Liver (tissue), 9 donors: ENCODE results near the gene GABBR2. TPM values are rescaled to one million over a fixed set of nuclear protein-coding genes. Genes with fewer than 3 reads are reported as not detected.

ENCODE experiments used
- DNase-seq: peaks from one replicate; pipeline ENCODE4 v3.0.0-alpha.2; 2017; ENCODE audit warnings: low spot score
- H3K27ac ChIP-seq, 2 donors: one replicate each; pipeline ENCODE4 v1.7.0; 2013; ENCODE audit warnings: inconsistent platforms in 2 of 2, low read length in 2 of 2, control low read depth in 1 of 2, low read depth in 1 of 2, mild to moderate bottlenecking in 1 of 2
- H3K27me3 ChIP-seq, 4 donors: one replicate each; pipeline versions ENCODE4 v1.6.1 to v1.7.0; 2013; ENCODE audit warnings: low read length in 3 of 4, inconsistent platforms in 1 of 4, mild to moderate bottlenecking in 1 of 4, moderate library complexity in 1 of 4; ENCODE audit not compliant: control insufficient read depth in 4 of 4, insufficient read depth in 4 of 4
- H3K36me3 ChIP-seq, 4 donors: one replicate each; pipeline versions ENCODE4 v1.6.1 to v1.7.0; 2013; ENCODE audit warnings: low read length in 3 of 4, mild to moderate bottlenecking in 3 of 4, low read depth in 1 of 4, moderate library complexity in 1 of 4; ENCODE audit not compliant: control insufficient read depth in 4 of 4, insufficient read depth in 3 of 4
- H3K4me1 ChIP-seq, 4 donors: one replicate each; pipeline versions ENCODE4 v1.6.1 to v1.7.0; 2013; ENCODE audit warnings: low read length in 3 of 4, mild to moderate bottlenecking in 3 of 4, moderate library complexity in 1 of 4; ENCODE audit not compliant: control insufficient read depth in 4 of 4, insufficient read depth in 4 of 4
- H3K4me3 ChIP-seq, 3 donors: one replicate each; pipeline versions ENCODE4 v1.6.1 to v1.7.0; 2013; ENCODE audit warnings: low read length in 3 of 3, control low read depth in 1 of 3, low read depth in 1 of 3, mild to moderate bottlenecking in 1 of 3
- H3K9ac ChIP-seq, 2 donors: one replicate each; pipeline ENCODE4 v1.7.0; 2013; ENCODE audit warnings: low read length in 2 of 2, mild to moderate bottlenecking in 2 of 2, moderate library complexity in 2 of 2, control low read depth in 1 of 2, low read depth in 1 of 2
- H3K9me3 ChIP-seq, 4 donors: one replicate each; pipeline versions ENCODE4 v1.6.1 to v1.7.0; 2013; ENCODE audit warnings: low read length in 3 of 4; ENCODE audit not compliant: control insufficient read depth in 4 of 4
- EGR1 ChIP-seq, 2 donors: IDR thresholded peaks; 2 replicates each; pipeline ENCODE4 v1.6.1; 2016 to 2018; ENCODE audit warnings: antibody characterized with exemption in 2 of 2, low read depth in 2 of 2
- FOXA2 ChIP-seq: IDR thresholded peaks from 2 replicates; pipeline ENCODE4 v1.6.1; 2016; ENCODE audit warnings: antibody characterized with exemption
- GABPA ChIP-seq, 2 donors: IDR thresholded peaks in 1 of 2; conservative IDR thresholded peaks in 1 of 2; 2 replicates each; pipeline ENCODE4 v1.6.1; 2016; ENCODE audit warnings: antibody characterized with exemption in 2 of 2, mild to moderate bottlenecking in 1 of 2, moderate library complexity in 1 of 2
- HNF4A ChIP-seq, 2 donors: conservative IDR thresholded peaks; 2 replicates each; pipeline ENCODE4 v1.6.1; 2016; ENCODE audit warnings: antibody characterized with exemption in 2 of 2, mild to moderate bottlenecking in 2 of 2
- HNF4G ChIP-seq: IDR thresholded peaks from 2 replicates; pipeline ENCODE4 v1.6.1; 2016; ENCODE audit warnings: antibody characterized with exemption
- JUND ChIP-seq, 2 donors: IDR thresholded peaks; 2 replicates each; pipeline ENCODE4 v1.6.1; 2016; ENCODE audit warnings: antibody characterized with exemption in 2 of 2
- RAD21 ChIP-seq, 2 donors: IDR thresholded peaks; 2 replicates each; pipeline ENCODE4 v1.6.1; 2016; ENCODE audit warnings: antibody characterized with exemption in 2 of 2, mild to moderate bottlenecking in 2 of 2
- RXRA ChIP-seq, 2 donors: IDR thresholded peaks; 2 replicates each; pipeline ENCODE4 v1.6.1; 2017 to 2018; ENCODE audit warnings: antibody characterized with exemption in 2 of 2, mild to moderate bottlenecking in 1 of 2
- SP1 ChIP-seq: IDR thresholded peaks from 2 replicates; pipeline ENCODE4 v1.6.1; 2018; ENCODE audit warnings: antibody characterized with exemption, mild to moderate bottlenecking
- TAF1 ChIP-seq: conservative IDR thresholded peaks from 2 replicates; pipeline ENCODE4 v1.6.1; 2016; ENCODE audit warnings: antibody characterized with exemption, mild to moderate bottlenecking
- YY1 ChIP-seq: IDR thresholded peaks from 2 replicates; pipeline ENCODE4 v1.6.1; 2016; ENCODE audit warnings: antibody characterized with exemption, mild to moderate bottlenecking
- WGBS: extraction: QIAGEN DNeasy Blood & Tissue Kit; methylation state at CpG from one replicate; pipeline ENCODE4 v1.1.7; 2013; 5-methylcytosine and 5-hydroxymethylcytosine counted together
- polyA plus RNA-seq, 2 donors: library from polyadenylated mRNA; stranded (reverse) in 1 of 2; unstranded in 1 of 2; fragments of 200-250 nt in 1 of 2; fragments of >200 nt in 1 of 2; fragmentation: Nextera tagmentation in 1 of 2; extraction: Ambion mirVana in 1 of 2; gene quantifications; one replicate each; pipeline versions ENCODE4 v1.2.1 to v1.2.3, GENCODE V29; 2013 to 2015
- total RNA-seq, 2 donors: library from RNA; depleted of rRNA; stranded (reverse); fragments of >200 nt; gene quantifications; one replicate each; pipeline ENCODE4 v1.2.3, GENCODE V29; 2014
- TF ChIP-seq, protein P1 (sequence below): IDR thresholded peaks from 2 replicates; pipeline ENCODE4 v1.6.1; 2016; ENCODE audit warnings: antibody characterized with exemption
- TF ChIP-seq, protein P2 (sequence below): fragments of 150-350 bp; IDR thresholded peaks from 2 replicates; pipeline ENCODE4 v1.5.1; 2017; ENCODE audit warnings: improper control_type of control experiment, low read depth, low read length; ENCODE audit not compliant: missing input control
- TF ChIP-seq, protein P3 (sequence below): IDR thresholded peaks from 2 replicates; pipeline ENCODE4 v1.6.1; 2016; ENCODE audit warnings: antibody characterized with exemption, mild to moderate bottlenecking
- TF ChIP-seq, protein P4 (sequence below): IDR thresholded peaks from 2 replicates; pipeline ENCODE4 v1.6.1; 2016; ENCODE audit warnings: antibody characterized with exemption
- donor health status: healthy.
- donor health status: healthy.
- donor health status: healthy.
- donor health status: healthy.
- donor health status: healthy.

Gene GABBR2
- total and polyA plus RNA-seq, 4 donors, result 0.03 to 0.23 (median 0.08) TPM; not detected in 1

DNA sequence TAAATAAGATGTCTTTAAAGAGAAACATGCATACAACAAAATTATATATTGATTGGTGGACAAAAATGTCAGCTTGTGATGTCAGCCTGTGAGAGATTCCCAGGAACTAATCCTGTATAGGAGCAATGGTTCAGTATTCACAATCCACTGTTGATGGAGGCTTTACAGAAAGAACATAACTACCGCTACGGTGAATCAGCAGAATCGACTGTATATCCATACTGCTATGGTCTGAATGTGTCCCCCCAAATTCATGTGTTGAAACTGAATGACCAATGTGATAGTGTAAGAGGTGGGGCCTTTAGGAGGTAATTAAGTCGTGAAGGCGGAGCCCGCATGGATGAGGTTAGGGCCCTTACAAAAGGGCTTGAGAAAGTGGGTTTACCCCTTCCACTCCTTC lies 412.9 kb downstream of the GABBR2 start:
- 90% methylated on average over 6 of the region's 6 CpGs for WGBS
- Histone ChIP-seq H3K27me3 (no peaks in the 10 kb centered on the region), H3K9ac (no peak overlapping the region), H3K36me3 (no peaks in the 10 kb centered on the region), H3K27ac (no peak overlapping the region), H3K4me3 (no peak overlapping the region), H3K4me1 (no peaks in the 10 kb centered on the region), H3K9me3 (no peaks in the 10 kb centered on the region)
- DNase-seq, result no peak
- TF ChIP-seq GABPA (IDR thresholded peaks at IDR 0.05 in 1 of 2, conservative IDR thresholded peaks at IDR 0.05 in 1 of 2) (no peak), RXRA (IDR thresholded peaks at IDR 0.05) (no peak), HNF4A (conservative IDR thresholded peaks at IDR 0.05) (no peak), FOXA2 (no peak), RAD21 (IDR thresholded peaks at IDR 0.05) (no peak), HNF4G (no peak), JUND (IDR thresholded peaks at IDR 0.05) (no peak), TAF1 (no peak), SP1 (no peak)
- TF ChIP-seq, protein P1, sequence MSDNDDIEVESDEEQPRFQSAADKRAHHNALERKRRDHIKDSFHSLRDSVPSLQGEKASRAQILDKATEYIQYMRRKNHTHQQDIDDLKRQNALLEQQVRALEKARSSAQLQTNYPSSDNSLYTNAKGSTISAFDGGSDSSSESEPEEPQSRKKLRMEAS, result no peak
- TF ChIP-seq, protein P2, sequence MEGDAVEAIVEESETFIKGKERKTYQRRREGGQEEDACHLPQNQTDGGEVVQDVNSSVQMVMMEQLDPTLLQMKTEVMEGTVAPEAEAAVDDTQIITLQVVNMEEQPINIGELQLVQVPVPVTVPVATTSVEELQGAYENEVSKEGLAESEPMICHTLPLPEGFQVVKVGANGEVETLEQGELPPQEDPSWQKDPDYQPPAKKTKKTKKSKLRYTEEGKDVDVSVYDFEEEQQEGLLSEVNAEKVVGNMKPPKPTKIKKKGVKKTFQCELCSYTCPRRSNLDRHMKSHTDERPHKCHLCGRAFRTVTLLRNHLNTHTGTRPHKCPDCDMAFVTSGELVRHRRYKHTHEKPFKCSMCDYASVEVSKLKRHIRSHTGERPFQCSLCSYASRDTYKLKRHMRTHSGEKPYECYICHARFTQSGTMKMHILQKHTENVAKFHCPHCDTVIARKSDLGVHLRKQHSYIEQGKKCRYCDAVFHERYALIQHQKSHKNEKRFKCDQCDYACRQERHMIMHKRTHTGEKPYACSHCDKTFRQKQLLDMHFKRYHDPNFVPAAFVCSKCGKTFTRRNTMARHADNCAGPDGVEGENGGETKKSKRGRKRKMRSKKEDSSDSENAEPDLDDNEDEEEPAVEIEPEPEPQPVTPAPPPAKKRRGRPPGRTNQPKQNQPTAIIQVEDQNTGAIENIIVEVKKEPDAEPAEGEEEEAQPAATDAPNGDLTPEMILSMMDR, result no peak
- TF ChIP-seq, protein P3, sequence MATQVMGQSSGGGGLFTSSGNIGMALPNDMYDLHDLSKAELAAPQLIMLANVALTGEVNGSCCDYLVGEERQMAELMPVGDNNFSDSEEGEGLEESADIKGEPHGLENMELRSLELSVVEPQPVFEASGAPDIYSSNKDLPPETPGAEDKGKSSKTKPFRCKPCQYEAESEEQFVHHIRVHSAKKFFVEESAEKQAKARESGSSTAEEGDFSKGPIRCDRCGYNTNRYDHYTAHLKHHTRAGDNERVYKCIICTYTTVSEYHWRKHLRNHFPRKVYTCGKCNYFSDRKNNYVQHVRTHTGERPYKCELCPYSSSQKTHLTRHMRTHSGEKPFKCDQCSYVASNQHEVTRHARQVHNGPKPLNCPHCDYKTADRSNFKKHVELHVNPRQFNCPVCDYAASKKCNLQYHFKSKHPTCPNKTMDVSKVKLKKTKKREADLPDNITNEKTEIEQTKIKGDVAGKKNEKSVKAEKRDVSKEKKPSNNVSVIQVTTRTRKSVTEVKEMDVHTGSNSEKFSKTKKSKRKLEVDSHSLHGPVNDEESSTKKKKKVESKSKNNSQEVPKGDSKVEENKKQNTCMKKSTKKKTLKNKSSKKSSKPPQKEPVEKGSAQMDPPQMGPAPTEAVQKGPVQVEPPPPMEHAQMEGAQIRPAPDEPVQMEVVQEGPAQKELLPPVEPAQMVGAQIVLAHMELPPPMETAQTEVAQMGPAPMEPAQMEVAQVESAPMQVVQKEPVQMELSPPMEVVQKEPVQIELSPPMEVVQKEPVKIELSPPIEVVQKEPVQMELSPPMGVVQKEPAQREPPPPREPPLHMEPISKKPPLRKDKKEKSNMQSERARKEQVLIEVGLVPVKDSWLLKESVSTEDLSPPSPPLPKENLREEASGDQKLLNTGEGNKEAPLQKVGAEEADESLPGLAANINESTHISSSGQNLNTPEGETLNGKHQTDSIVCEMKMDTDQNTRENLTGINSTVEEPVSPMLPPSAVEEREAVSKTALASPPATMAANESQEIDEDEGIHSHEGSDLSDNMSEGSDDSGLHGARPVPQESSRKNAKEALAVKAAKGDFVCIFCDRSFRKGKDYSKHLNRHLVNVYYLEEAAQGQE, result no peak
- TF ChIP-seq, protein P4, sequence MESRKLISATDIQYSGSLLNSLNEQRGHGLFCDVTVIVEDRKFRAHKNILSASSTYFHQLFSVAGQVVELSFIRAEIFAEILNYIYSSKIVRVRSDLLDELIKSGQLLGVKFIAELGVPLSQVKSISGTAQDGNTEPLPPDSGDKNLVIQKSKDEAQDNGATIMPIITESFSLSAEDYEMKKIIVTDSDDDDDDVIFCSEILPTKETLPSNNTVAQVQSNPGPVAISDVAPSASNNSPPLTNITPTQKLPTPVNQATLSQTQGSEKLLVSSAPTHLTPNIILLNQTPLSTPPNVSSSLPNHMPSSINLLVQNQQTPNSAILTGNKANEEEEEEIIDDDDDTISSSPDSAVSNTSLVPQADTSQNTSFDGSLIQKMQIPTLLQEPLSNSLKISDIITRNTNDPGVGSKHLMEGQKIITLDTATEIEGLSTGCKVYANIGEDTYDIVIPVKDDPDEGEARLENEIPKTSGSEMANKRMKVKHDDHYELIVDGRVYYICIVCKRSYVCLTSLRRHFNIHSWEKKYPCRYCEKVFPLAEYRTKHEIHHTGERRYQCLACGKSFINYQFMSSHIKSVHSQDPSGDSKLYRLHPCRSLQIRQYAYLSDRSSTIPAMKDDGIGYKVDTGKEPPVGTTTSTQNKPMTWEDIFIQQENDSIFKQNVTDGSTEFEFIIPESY, result no peak

- Histone ChIP-seq H3K36me3 (no peaks in the 10 kb centered on the region), H3K4me1 (no peaks in the 10 kb centered on the region), H3K9me3 (no peaks in the 10 kb centered on the region), H3K27ac (no peak overlapping the region), H3K4me3 (no peak overlapping the region), H3K9ac (no peak overlapping the region), H3K27me3 (peaks cover 0 to under 1% (median 0%) of the 10 kb centered on the region in 4 donors)
- DNase-seq, result no peak
- WGBS, result 77% methylated on average over 5 of the region's 5 CpGs
- TF ChIP-seq RAD21 (IDR thresholded peaks at IDR 0.05), result no peak
- TF ChIP-seq SP1, result no peak
- TF ChIP-seq, protein P4, result no peak
- TF ChIP-seq TAF1, result no peak
- TF ChIP-seq, protein P2, result no peak
- no peak for TF ChIP-seq EGR1 (IDR thresholded peaks at IDR 0.05; ENCODE audit: low read depth in 2 of 2)
- TF ChIP-seq FOXA2, result no peak
- no peak for TF ChIP-seq GABPA (IDR thresholded peaks at IDR 0.05 in 1 of 2, conservative IDR thresholded peaks at IDR 0.05 in 1 of 2)
- TF ChIP-seq, protein P1, result no peak
- no peak for TF ChIP-seq RXRA (IDR thresholded peaks at IDR 0.05)
- no peak for TF ChIP-seq YY1
- no peak for TF ChIP-seq JUND (IDR thresholded peaks at IDR 0.05)
Observed at GRCh38 chr9:98291820-98292219, 416.9 kb downstream of the GABBR2 start.
